Panc1 (cell line): ENCODE measurements around the gene ERC2.

Experiments used
- CTCF ChIP-seq: fragments of 450-650 bp; IDR thresholded peaks from 2 replicates; pipeline ENCODE4 v1.5.1; 2017; ENCODE audit warnings: mild to moderate bottlenecking
- POLR2AphosphoS5 ChIP-seq: IDR thresholded peaks from 2 replicates; pipeline ENCODE4 v1.6.1; 2012; ENCODE audit warnings: mild to moderate bottlenecking, low read depth, low read length, moderate library complexity

- no peak for TF ChIP-seq CTCF
- TF ChIP-seq POLR2AphosphoS5: no peak
Observed at GRCh38 chr3:56253941-56254665, 214.2 kb downstream of the ERC2 start.
